ENCODE measurements around the gene SMAP2.

- TF ChIP-seq RFX5 (IDR thresholded peaks at IDR 0.05) (no peak), CTCF (IDR thresholded peaks at IDR 0.05) (no peak), KDM1A (IDR thresholded peaks at IDR 0.05; ENCODE audit: low read depth) (no peak)
Observed at GRCh38 chr1:40425198-40425597, 51.7 kb downstream of the SMAP2 start.

Measured in A549 (cell line).